ENCODE measurements around the gene TARP.

GRCh38 chr7:38299275-38299931, 26.0 kb upstream of the TARP start:
- TF ChIP-seq POLR2A (IDR thresholded peaks at IDR 0.05; ENCODE audit: low read depth, low read length) (no peak), RCOR1 (IDR thresholded peaks at IDR 0.05; ENCODE audit: insufficient replicate concordance, low read length) (no peak), RAD21 (IDR thresholded peaks at IDR 0.05; ENCODE audit: low read length) (no peak), ELK1 (IDR thresholded peaks at IDR 0.05; ENCODE audit: borderline replicate concordance, low read depth, low read length) (no peak), RFX5 (IDR thresholded peaks at IDR 0.05; ENCODE audit: low read depth, low read length) (no peak), CEBPB (IDR thresholded peaks at IDR 0.05; ENCODE audit: low read depth, low read length) (no peak), FOS (IDR thresholded peaks at IDR 0.05; ENCODE audit: low read depth, low read length) (no peak), MAFK (IDR thresholded peaks at IDR 0.05; ENCODE audit: low read depth, low read length) (no peak), USF2 (IDR thresholded peaks at IDR 0.05; ENCODE audit: low read depth, low read length) (no peak), MAZ (IDR thresholded peaks at IDR 0.05; ENCODE audit: borderline replicate concordance, low read depth, low read length) (no peak)
- TF ChIP-seq, protein P1, sequence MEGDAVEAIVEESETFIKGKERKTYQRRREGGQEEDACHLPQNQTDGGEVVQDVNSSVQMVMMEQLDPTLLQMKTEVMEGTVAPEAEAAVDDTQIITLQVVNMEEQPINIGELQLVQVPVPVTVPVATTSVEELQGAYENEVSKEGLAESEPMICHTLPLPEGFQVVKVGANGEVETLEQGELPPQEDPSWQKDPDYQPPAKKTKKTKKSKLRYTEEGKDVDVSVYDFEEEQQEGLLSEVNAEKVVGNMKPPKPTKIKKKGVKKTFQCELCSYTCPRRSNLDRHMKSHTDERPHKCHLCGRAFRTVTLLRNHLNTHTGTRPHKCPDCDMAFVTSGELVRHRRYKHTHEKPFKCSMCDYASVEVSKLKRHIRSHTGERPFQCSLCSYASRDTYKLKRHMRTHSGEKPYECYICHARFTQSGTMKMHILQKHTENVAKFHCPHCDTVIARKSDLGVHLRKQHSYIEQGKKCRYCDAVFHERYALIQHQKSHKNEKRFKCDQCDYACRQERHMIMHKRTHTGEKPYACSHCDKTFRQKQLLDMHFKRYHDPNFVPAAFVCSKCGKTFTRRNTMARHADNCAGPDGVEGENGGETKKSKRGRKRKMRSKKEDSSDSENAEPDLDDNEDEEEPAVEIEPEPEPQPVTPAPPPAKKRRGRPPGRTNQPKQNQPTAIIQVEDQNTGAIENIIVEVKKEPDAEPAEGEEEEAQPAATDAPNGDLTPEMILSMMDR (conservative IDR thresholded peaks at IDR 0.05; ENCODE audit: low read depth, low read length) = no peak
